ENCODE data around the gene ATF6B. TPM values are rescaled to one million over a fixed set of nuclear protein-coding genes. Genes with fewer than 3 reads are reported as not detected.
A peak's percentile ranks its signal among the peaks of the same experiment; 100 is the strongest.

Gene ATF6B
- total and polyA plus RNA-seq, 2 of the 13 experiments (the other 11 are each of a cell fraction or from before 2014, with no cell fraction given): 18.1 to 44.0 TPM

DNA sequence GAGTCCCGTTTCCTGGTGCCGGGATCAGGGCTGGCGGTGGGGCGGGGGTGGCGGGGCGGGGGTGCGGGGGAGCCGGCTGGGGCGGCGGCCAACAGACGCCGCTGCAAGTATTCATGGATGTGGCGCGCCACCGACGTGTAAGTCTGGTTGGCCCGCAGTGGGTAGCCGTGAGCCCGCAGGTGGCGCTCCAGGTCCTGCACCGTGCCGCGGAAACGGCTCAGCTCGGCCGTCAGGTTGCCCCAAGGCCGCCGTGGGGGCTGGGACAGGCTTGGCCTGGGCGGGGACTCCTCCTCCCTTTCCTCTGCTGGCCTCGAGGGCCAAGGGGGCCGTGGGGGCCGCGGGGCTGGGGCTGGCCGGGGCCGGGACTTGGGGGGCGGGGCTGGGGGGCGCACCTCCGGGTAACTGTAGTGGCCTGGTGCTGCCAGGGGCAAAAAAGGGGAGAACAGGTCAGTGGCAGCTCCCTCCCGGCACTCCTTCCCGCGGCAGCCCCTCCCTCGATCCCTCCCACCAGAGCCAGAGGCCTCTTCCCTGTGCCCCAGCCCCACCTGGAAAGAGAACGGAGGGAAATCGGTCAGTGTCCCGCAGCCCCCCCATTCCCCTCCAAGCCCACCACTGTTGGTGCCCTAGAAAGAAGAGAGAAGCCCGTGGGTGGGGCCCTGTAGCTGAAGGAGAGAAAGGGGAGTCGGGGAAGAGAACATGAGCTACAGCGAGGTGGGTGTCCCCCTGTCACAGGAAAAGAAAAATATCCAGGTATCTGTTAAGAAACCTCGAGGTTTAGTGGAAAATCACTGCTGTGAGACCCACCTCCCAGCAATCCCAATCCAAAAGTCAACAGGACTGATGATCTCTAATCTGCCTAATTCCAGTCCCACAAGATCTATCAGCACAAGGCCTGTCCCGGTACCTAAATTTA is 40.2 kb downstream of the ATF6B start (continued):
- TF ChIP-seq NAIF1 (CRISPR knock-in tag; IDR thresholded peaks at IDR 0.05; ENCODE audit: borderline replicate concordance) (no peak), JDP2 (CRISPR knock-in tag; IDR thresholded peaks at IDR 0.05; ENCODE audit: borderline replicate concordance) (no peak), RFX5 (IDR thresholded peaks at IDR 0.05; ENCODE audit: low read depth, low read length) (no peak), ZNF501 (CRISPR knock-in tag; IDR thresholded peaks at IDR 0.05) (no peak), ZNF460 (CRISPR knock-in tag; IDR thresholded peaks at IDR 0.05; ENCODE audit: borderline replicate concordance) (no peak), ZNF468 (CRISPR knock-in tag; IDR thresholded peaks at IDR 0.05) (no peak), AGO2 (optimal IDR thresholded peaks at IDR 0.05; ENCODE audit: low read depth, low read length) (no peak), ZNF724P (CRISPR knock-in tag; IDR thresholded peaks at IDR 0.05; ENCODE audit: borderline replicate concordance) (no peak), ZNF441 (CRISPR knock-in tag; IDR thresholded peaks at IDR 0.05; ENCODE audit: borderline replicate concordance) (peak; percentile 64; the same call in 1 of the 2 replicates), HOXD1 (CRISPR knock-in tag; IDR thresholded peaks at IDR 0.05) (peak; percentile 77), SIN3B (IDR thresholded peaks at IDR 0.05; ENCODE audit: low read length) (no peak), MIER3 (CRISPR knock-in tag; IDR thresholded peaks at IDR 0.05; ENCODE audit: borderline replicate concordance) (peak; percentile 46; the same call in 1 of the 2 replicates), ZNF292 (CRISPR knock-in tag; IDR thresholded peaks at IDR 0.05; ENCODE audit: borderline replicate concordance, low read depth) (no peak), NFE2L2 (IDR thresholded peaks at IDR 0.05; ENCODE audit: low read length) (no peak), ZFP82 (CRISPR knock-in tag; IDR thresholded peaks at IDR 0.05; ENCODE audit: borderline replicate concordance) (no peak)
- TF ChIP-seq, protein P1, sequence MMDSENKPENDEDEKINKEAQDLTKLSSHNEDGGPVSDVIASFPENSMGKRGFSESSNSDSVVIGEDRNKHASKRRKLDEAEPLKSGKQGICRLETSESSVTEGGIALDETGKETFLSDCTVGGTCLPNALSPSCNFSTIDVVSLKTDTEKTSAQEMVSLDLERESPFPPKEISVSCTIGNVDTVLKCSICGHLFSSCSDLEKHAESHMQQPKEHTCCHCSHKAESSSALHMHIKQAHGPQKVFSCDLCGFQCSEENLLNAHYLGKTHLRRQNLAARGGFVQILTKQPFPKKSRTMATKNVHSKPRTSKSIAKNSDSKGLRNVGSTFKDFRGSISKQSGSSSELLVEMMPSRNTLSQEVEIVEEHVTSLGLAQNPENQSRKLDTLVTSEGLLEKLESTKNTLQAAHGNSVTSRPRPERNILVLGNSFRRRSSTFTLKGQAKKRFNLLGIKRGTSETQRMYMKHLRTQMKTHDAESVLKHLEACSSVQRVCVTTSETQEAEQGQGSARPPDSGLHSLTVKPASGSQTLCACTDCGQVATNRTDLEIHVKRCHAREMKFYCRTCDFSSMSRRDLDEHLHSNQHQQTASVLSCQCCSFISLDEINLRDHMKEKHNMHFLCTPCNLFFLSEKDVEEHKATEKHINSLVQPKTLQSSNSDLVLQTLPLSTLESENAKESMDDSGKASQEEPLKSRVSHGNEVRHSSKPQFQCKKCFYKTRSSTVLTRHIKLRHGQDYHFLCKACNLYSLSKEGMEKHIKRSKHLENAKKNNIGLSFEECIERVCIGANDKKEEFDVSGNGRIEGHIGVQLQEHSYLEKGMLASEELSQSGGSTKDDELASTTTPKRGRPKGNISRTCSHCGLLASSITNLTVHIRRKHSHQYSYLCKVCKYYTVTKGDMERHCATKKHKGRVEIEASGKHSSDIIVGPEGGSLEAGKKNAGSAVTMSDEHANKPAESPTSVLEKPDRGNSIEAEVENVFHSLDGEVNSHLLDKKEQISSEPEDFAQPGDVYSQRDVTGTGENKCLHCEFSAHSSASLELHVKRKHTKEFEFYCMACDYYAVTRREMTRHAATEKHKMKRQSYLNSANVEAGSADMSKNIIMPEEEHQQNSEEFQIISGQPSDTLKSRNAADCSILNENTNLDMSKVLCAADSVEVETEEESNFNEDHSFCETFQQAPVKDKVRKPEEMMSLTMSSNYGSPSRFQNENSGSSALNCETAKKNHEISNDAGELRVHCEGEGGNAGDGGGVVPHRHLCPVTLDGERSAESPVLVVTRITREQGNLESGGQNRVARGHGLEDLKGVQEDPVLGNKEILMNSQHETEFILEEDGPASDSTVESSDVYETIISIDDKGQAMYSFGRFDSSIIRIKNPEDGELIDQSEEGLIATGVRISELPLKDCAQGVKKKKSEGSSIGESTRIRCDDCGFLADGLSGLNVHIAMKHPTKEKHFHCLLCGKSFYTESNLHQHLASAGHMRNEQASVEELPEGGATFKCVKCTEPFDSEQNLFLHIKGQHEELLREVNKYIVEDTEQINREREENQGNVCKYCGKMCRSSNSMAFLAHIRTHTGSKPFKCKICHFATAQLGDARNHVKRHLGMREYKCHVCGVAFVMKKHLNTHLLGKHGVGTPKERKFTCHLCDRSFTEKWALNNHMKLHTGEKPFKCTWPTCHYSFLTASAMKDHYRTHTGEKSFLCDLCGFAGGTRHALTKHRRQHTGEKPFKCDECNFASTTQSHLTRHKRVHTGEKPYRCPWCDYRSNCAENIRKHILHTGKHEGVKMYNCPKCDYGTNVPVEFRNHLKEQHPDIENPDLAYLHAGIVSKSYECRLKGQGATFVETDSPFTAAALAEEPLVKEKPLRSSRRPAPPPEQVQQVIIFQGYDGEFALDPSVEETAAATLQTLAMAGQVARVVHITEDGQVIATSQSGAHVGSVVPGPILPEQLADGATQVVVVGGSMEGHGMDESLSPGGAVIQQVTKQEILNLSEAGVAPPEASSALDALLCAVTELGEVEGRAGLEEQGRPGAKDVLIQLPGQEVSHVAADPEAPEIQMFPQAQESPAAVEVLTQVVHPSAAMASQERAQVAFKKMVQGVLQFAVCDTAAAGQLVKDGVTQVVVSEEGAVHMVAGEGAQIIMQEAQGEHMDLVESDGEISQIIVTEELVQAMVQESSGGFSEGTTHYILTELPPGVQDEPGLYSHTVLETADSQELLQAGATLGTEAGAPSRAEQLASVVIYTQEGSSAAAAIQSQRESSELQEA (CRISPR knock-in tag; IDR thresholded peaks at IDR 0.05; ENCODE audit: not compliant biosample characterization): no peak
- TF ChIP-seq, protein P2, sequence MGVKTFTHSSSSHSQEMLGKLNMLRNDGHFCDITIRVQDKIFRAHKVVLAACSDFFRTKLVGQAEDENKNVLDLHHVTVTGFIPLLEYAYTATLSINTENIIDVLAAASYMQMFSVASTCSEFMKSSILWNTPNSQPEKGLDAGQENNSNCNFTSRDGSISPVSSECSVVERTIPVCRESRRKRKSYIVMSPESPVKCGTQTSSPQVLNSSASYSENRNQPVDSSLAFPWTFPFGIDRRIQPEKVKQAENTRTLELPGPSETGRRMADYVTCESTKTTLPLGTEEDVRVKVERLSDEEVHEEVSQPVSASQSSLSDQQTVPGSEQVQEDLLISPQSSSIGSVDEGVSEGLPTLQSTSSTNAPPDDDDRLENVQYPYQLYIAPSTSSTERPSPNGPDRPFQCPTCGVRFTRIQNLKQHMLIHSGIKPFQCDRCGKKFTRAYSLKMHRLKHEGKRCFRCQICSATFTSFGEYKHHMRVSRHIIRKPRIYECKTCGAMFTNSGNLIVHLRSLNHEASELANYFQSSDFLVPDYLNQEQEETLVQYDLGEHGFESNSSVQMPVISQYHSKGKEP (CRISPR knock-in tag; IDR thresholded peaks at IDR 0.05): no peak
- TF ChIP-seq, protein P3, sequence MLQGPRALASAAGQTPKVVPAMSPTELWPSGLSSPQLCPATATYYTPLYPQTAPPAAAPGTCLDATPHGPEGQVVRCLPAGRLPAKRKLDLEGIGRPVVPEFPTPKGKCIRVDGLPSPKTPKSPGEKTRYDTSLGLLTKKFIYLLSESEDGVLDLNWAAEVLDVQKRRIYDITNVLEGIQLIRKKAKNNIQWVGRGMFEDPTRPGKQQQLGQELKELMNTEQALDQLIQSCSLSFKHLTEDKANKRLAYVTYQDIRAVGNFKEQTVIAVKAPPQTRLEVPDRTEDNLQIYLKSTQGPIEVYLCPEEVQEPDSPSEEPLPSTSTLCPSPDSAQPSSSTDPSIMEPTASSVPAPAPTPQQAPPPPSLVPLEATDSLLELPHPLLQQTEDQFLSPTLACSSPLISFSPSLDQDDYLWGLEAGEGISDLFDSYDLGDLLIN (CRISPR knock-in tag; IDR thresholded peaks at IDR 0.05; ENCODE audit: borderline replicate concordance): no peak

Data from HepG2 (cell line).